Urinary bladder (tissue), 4 donors: ENCODE data around the gene ADCY3. TPM values are rescaled to one million over a fixed set of nuclear protein-coding genes. Genes with fewer than 3 reads are reported as not detected.

Source experiments
- DNase-seq: peaks from one replicate; pipeline ENCODE4 v3.0.0-alpha.2; 2015; ENCODE audit errors: extremely low spot score
- H3K27ac ChIP-seq: one replicate; pipeline ENCODE4 v1.5.1; 2013; ENCODE audit warnings: low read depth, mild to moderate bottlenecking, moderate library complexity
- H3K36me3 ChIP-seq: one replicate; pipeline ENCODE4 v1.6.1; 2013; ENCODE audit warnings: mild to moderate bottlenecking, moderate library complexity; ENCODE audit not compliant: insufficient read depth
- H3K4me1 ChIP-seq: one replicate; pipeline ENCODE4 v1.6.1; 2013; ENCODE audit warnings: mild to moderate bottlenecking, moderate library complexity; ENCODE audit not compliant: insufficient read depth
- H3K4me3 ChIP-seq: one replicate; pipeline ENCODE4 v1.5.1; 2013; ENCODE audit warnings: low read depth, low read length
- WGBS: extraction: QIAGEN DNeasy Blood & Tissue Kit; methylation state at CpG from one replicate; pipeline ENCODE4 v1.1.7; 2013; 5-methylcytosine and 5-hydroxymethylcytosine counted together
- polyA plus RNA-seq: library from polyadenylated mRNA; stranded (reverse); fragments of 200-250 nt; gene quantifications from one replicate; pipeline ENCODE4 v1.2.3, GENCODE V29; 2013
- total RNA-seq: library from RNA; depleted of rRNA; stranded (reverse); fragments of >200 nt; gene quantifications from one replicate; pipeline ENCODE4 v1.2.3, GENCODE V29; 2014
- donor health status: healthy with polysubstance abuse.
- donor health status: healthy.

ADCY3 gene
- total and polyA plus RNA-seq, 2 donors = 28.3 to 65.2 TPM

DNA sequence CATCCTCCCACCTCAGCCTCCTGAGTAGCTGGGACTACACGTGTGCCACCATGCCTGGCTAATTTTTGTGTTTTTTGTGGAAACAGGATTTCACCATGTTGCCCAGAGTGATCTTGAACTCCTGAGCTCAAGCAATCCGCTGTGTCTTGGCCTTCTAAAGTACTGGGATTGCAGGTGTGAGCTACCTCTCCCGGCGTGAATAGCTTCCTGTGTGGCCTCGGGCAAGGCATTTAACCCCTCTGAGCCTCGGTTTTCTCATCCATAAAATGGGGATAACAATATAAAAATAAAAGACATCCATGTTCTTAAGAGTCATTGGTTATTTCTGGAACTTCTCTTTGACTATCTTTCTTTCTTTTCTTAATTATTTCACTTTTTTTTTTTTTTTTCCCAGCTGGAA lies 19.3 kb upstream of the ADCY3 start:
- no peaks in the 10 kb centered on the region for H3K4me1 ChIP-seq
- no peaks in the 10 kb centered on the region for H3K36me3 ChIP-seq
- no peak overlapping the region for H3K27ac ChIP-seq
- no peak for DNase-seq
- H3K4me3 ChIP-seq = no peak overlapping the region
- 84% methylated on average over 6 of the region's 6 CpGs for WGBS

DNA sequence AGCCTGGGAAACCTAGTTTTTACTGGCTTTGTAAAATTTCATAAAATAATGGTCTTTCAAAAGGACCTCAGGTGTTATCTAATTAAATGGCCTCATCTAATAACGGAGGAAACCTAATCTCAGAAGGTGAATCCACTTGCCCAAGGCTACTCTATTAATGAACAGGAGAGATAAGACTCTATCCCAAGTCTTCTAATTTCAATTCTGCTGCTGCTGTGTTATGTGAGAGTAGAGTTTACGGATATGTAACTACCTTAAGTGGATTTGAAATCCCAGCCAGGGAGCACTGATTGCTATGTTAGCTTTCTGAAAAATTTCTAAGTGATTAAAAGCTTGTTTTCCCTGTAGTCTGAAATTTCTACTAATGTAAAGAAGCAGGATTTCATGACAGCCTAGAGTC lies 17.2 kb upstream of the ADCY3 start:
- Histone ChIP-seq H3K36me3 (no peaks in the 10 kb centered on the region), H3K4me3 (no peak overlapping the region), H3K27ac (no peak overlapping the region), H3K4me1 (no peaks in the 10 kb centered on the region)
- no peak for DNase-seq
- WGBS = 96% methylated on average over 2 of the region's 2 CpGs

DNA sequence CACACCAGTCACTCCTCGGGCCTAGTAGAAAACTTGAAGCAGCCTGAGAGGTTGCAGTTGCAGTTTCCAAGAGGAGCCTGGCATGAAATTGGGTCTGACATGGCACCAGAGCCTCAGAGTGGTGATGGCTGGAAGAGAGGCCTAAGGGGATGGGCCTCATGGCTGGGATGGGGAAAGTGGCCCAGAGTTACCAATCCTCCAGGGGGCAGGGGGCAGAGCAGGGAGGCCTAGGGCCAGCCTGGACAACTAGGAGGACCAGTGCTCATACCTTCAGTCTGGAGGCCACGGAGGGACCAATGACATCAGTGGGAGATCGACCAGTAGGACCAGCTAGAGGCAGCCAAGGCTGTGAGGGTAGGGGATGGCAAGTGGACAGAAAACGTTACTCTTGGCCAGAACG lies 15.1 kb upstream of the ADCY3 start:
- no peak overlapping the region for H3K27ac ChIP-seq
- H3K4me1 ChIP-seq = no peaks in the 10 kb centered on the region
- H3K4me3 ChIP-seq = no peak overlapping the region
- H3K36me3 ChIP-seq = no peaks in the 10 kb centered on the region
- no peak for DNase-seq
- 85% methylated on average over 5 of the region's 5 CpGs for WGBS

DNA sequence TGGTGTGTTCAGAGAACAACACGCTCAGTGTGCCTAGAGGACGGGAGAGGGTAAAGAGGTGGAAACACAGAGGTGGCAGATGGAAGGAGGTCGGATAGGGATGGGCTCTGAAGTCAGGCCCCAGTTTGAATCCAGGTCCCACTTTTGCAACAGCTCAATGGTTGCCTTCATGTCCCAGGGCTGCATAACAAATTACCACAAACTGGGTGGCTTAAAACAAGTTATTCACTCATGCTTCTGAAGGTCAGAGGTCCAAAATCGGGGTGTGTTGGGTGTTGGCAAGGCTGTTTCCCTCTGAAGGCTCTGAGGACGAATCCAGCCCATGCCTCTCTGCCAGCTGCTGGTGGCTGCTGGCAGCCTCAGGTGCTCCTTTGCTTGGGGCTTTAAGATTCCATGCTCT lies 12.7 kb upstream of the ADCY3 start:
- no peak for DNase-seq
- Histone ChIP-seq H3K27ac (no peak overlapping the region), H3K4me1 (no peaks in the 10 kb centered on the region), H3K4me3 (no peak overlapping the region), H3K36me3 (no peaks in the 10 kb centered on the region)
- WGBS = 86% methylated on average over 5 of the region's 5 CpGs

DNA sequence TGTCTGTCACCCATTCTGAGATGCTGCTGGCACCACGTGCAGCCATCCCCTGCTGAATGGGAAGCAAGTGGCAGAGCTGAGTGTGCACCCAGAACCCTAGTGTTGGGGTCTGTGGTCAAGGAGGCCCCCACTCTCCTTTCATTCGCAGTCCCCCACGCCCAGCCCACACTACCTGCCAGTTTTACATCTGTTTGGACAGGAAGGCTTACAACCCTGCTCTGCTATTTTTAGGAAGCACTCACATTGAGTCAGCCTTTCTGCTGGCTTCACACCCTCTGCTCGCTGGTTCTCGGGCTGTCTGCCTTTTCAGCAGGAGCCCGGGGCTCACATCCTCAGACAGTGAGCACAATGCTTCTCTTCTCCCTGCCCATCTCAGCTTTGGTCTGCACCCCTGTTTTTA lies 10.7 kb upstream of the ADCY3 start:
- WGBS = 49% methylated on average over 6 of the region's 6 CpGs
- Histone ChIP-seq H3K4me3 (no peak overlapping the region), H3K27ac (no peak overlapping the region), H3K36me3 (no peaks in the 10 kb centered on the region), H3K4me1 (no peaks in the 10 kb centered on the region)
- DNase-seq = no peak

DNA sequence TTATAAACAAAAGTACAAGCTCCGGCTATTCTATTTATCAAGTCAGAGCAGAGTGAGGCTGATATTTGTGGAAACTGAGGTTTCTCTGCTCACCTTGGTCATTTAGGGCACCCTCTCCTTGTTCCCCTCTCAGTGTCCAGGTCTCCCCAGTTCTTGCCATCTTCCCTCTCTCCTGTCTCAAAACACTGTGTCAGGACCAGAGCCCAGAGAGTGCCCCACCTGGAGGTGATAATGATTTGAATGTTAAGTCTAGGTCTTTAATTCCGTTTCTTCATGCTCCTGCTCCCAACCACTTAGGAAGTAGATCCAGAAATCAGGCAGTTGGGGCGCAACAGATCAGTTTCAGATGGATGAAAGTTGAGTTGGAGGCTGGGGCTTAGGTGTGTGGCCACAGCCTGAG lies 9.2 kb upstream of the ADCY3 start:
- Histone ChIP-seq H3K36me3 (no peaks in the 10 kb centered on the region), H3K4me3 (no peak overlapping the region), H3K27ac (no peak overlapping the region), H3K4me1 (no peaks in the 10 kb centered on the region)
- WGBS = 96% methylated on average over 3 of the region's 3 CpGs
- no peak for DNase-seq

DNA sequence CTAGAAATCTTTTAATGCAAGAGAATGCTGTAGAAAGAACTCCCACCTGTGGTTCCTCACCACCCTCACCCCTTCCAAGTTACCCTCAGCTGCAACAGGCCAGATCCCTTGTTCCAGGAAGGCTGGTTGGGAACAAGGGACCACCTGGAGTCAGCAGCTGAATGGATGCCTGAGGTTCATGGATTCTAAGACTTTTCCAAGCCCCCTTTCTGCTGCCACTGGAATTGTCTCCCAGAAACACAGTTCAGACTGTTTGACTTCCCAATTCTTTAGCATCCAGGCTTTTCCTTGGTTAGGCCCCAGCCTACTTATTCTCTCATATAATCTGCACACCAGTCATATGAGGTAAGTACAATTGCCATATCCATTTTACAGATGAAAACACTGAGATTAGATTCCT lies 8.0 kb upstream of the ADCY3 start:
- H3K36me3 ChIP-seq = no peaks in the 10 kb centered on the region
- no peak for DNase-seq
- no peak overlapping the region for H3K27ac ChIP-seq

DNA sequence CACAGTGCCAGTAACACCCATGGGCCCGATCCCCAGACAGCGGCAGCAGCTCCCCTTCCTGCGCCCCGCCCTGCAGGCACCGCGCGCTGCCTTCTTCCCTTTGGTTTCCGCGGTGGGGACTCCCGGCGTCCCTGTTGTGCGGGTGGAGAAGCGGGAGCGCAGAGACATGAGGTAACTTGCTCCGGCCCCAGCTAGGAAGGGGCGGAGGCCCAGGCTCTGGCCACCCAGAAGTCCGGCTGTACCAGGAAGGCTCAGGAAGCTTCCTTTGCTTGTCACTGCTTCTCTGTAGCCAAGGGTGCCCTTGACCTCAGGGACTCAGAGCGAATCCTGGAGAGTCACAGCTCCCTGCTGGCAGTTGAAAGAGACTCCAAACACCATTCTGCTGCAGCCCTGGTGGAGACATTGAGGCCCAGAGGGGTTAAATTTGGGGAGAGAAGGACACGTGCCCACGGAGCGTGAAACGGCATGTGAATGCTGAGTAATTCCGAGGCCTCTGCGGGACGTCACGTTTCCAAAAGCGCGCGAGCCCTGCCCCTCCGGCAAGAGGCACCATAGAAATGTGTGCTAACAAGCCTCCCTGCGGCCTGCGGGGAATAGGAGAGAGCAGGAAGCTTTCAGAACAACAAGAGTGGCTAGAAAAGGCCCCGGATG lies 6.7 kb upstream of the ADCY3 start:
- 24% methylated on average over 33 of the region's 33 CpGs for WGBS
- DNase-seq = no peak
- peak overlapping the region; percentile 0 for H3K27ac ChIP-seq

More for the DNA sequence above, 8.0 kb upstream of the ADCY3 start:
- no peaks in the 10 kb centered on the region for H3K4me1 ChIP-seq
- H3K4me3 ChIP-seq = no peak overlapping the region

DNA sequence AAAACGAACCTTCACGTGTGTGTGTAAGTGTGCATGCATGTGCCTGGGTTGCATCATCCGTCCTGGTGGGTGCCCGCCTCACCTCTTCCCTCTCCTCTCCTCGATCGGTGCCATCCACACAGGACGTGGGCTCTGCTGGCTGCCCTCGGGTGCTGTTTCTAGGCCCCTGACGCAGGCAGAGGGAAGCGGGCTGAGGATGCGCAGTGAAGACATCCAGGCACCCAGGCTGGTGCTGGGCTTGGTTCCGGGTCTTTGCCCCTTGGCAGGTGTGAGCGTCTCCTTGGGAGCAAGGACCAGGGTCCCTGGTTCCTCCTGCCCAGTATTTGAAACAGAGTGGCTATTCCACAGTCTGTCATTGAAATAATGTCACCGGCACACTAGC lies 6.2 kb upstream of the ADCY3 start:
- Histone ChIP-seq H3K27ac (no peak overlapping the region), H3K4me1 (no peaks in the 10 kb centered on the region), H3K4me3 (no peak overlapping the region), H3K36me3 (no peaks in the 10 kb centered on the region)
- WGBS = 90% methylated on average over 14 of the region's 14 CpGs
- DNase-seq = no peak

More for the DNA sequence above, 6.7 kb upstream of the ADCY3 start:
- no peak overlapping the region for H3K4me3 ChIP-seq
- H3K4me1 ChIP-seq = no peaks in the 10 kb centered on the region
- H3K36me3 ChIP-seq = no peaks in the 10 kb centered on the region

DNA sequence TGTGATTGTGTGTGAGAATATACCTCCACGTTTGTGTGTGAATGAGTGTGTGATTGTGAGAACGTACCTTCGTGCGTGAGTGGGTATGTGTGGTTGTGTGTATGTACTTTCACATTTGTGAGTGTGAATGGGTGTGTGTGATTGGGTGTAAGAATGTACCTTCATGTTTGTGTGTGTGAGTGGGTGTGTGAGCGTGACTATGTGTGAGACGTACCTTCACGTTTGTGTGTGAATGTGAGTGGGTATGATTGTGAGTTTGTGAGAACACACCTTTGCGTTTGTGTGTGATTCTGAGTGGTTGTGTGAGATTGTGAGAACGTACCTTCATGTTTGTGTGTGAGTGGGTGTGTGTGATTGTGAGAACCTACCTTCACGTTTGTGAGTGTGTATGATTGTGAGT lies 5.8 kb upstream of the ADCY3 start:
- 96% methylated on average over 10 of the region's 10 CpGs for WGBS
- no peak overlapping the region for H3K27ac ChIP-seq
- no peak for DNase-seq

DNA sequence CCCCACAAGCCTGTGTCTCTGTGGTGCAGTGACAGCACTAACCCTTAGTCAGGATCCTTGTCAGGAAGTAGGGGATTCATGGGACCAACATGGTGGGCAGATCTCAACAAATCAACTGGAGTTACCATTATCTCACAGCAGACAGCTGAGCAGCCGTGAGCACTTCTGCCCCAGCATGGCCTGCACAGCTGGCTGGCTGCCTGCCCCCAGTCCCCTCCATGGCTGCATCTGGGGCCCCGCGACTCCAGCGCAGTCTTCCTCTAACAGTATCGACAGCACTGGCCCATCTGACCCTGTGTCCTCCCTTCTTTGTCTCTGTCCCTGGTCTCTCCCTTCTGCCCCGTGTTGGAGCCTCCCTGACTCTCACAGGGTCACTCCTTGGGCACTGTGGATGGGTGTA lies 4.7 kb upstream of the ADCY3 start:
- 86% methylated on average over 6 of the region's 6 CpGs for WGBS
- no peak overlapping the region for H3K4me3 ChIP-seq
- DNase-seq = no peak
- no peaks in the 10 kb centered on the region for H3K4me1 ChIP-seq
- no peaks in the 10 kb centered on the region for H3K36me3 ChIP-seq
- no peak overlapping the region for H3K27ac ChIP-seq

More for the DNA sequence above, 5.8 kb upstream of the ADCY3 start:
- no peaks in the 10 kb centered on the region for H3K36me3 ChIP-seq
- H3K4me3 ChIP-seq = no peak overlapping the region
- no peaks in the 10 kb centered on the region for H3K4me1 ChIP-seq

DNA sequence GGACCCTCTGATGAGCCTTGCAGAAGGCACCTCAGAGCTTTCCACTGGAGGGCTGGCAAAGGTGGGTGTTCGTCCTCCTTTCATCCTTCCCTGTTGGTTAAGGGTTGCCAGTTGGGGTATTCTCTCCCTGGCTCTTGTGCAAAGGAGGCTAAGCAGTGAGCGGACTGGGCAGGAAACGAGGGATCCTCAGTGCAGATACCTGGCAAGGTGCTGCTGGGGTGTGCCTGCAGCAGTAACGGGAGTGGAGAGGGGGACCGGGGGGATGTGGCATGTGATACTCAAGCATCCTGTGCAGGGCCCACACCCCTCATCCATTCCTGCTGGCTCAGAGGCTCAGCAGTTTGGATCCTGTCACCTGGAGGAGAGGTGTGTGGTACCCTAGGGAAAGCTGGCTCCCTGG lies 4.2 kb upstream of the ADCY3 start:
- H3K27ac ChIP-seq = no peak overlapping the region
- over 99% methylated on average over 5 of the region's 5 CpGs for WGBS
- H3K36me3 ChIP-seq = no peaks in the 10 kb centered on the region
- H3K4me1 ChIP-seq = no peaks in the 10 kb centered on the region
- no peak overlapping the region for H3K4me3 ChIP-seq
- no peak for DNase-seq

DNA sequence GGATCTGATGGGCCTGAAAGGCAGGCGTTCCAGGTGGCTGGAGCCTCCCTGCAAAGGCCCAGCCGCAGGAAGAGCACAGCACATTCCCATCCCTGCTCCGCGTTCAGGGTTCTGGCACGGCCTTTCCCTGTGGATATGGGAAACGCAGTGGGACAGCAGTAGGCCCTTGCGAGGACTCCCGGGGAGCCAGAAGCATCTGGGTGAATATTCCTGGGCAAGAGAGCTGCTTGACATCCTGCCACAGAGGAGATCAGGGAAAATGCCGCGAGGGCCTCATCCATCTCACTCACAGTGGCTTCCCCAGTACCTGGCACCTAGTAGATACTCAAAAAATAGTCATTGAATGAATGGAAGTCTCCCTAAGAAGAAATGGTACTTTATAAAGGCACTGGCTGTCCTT lies 3.1 kb upstream of the ADCY3 start:
- WGBS = 92% methylated on average over 10 of the region's 10 CpGs
- no peak for DNase-seq
- Histone ChIP-seq H3K4me3 (no peak overlapping the region), H3K4me1 (no peaks in the 10 kb centered on the region), H3K27ac (no peak overlapping the region), H3K36me3 (no peaks in the 10 kb centered on the region)

DNA sequence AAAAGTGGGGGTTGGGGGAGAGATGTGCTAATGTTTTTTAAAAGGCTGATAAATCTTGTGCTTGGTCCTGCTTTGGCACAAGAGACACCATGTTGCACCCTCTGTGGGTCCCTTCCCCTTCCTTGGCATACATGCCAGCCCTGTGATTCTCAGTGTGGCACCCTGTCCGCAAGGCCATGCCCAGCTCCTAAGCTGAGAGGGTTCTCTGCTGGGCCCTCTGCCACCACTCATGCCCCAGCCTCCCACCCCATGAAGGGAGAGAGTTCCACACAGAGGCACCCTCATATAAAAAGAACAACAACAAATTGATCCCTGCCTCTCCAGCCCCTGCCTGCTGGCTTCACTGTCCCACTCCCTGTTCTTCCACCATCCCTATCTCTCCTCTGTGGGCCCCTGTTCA lies 2.5 kb upstream of the ADCY3 start:
- no peak overlapping the region for H3K4me3 ChIP-seq
- WGBS = 100% methylated on average over 1 of the region's 1 CpG
- no peaks in the 10 kb centered on the region for H3K4me1 ChIP-seq
- H3K36me3 ChIP-seq = no peaks in the 10 kb centered on the region
- no peak for DNase-seq
- H3K27ac ChIP-seq = no peak overlapping the region
